DOHH2 (cell line): ENCODE measurements around the gene PCBD1.

ENCODE experiments used
- H3F3A ChIP-seq: fragments of 200-600 bp; sonication (generic), shearing (Covaris generic); 2 replicates; pipeline ENCODE4 v1.6.0; 2016; ENCODE audit warnings: antibody characterized with exemption, mild to moderate bottlenecking; ENCODE audit not compliant: control insufficient read depth, insufficient read depth
- H3K27ac ChIP-seq: fragments of 200-600 bp; sonication (generic); 2 replicates; pipeline ENCODE4 v1.5.1; 2014; ENCODE audit warnings: low read depth, mild to moderate bottlenecking, low read length, moderate library complexity
- H3K27me3 ChIP-seq: fragments of 200-600 bp; sonication (generic); 2 replicates; pipeline ENCODE4 v1.6.1; 2014; ENCODE audit warnings: mild to moderate bottlenecking, low read length, mixed read lengths; ENCODE audit not compliant: control insufficient read depth
- H3K36me3 ChIP-seq: fragments of 200-600 bp; sonication (generic); 2 replicates; pipeline ENCODE4 v1.6.1; 2014; ENCODE audit warnings: mild to moderate bottlenecking, low read length, moderate library complexity, mixed read lengths; ENCODE audit not compliant: control insufficient read depth
- H3K4me1 ChIP-seq: fragments of 200-600 bp; sonication (generic); 2 replicates; pipeline ENCODE4 v1.6.1; 2014; ENCODE audit warnings: mild to moderate bottlenecking, low read length, mixed read lengths; ENCODE audit not compliant: control insufficient read depth
- H3K4me2 ChIP-seq: fragments of 200-600 bp; sonication (generic); 2 replicates; pipeline ENCODE4 v1.6.0; 2014; ENCODE audit warnings: mild to moderate bottlenecking, low read length, moderate library complexity
- H3K4me3 ChIP-seq: fragments of 200-600 bp; sonication (generic); 2 replicates; pipeline ENCODE4 v1.5.1; 2014; ENCODE audit warnings: mild to moderate bottlenecking, low read length, mixed read lengths
- H3K79me2 ChIP-seq: fragments of 200-600 bp; sonication (generic); 2 replicates; pipeline ENCODE4 v1.6.1; 2014; ENCODE audit warnings: mild to moderate bottlenecking, low read length, mixed read lengths; ENCODE audit not compliant: control insufficient read depth
- H3K9me2 ChIP-seq: fragments of 200-600 bp; sonication (generic); replicated peaks from 2 replicates; pipeline ENCODE4 v1.6.1; 2014; ENCODE audit warnings: mild to moderate bottlenecking, low read length, mixed read lengths; ENCODE audit not compliant: control insufficient read depth
- H3K9me3 ChIP-seq: fragments of 200-600 bp; sonication (generic); 2 replicates; pipeline ENCODE4 v1.6.1; 2014; ENCODE audit warnings: antibody characterized with exemption, low read length, mixed read lengths; ENCODE audit not compliant: control insufficient read depth, insufficient read depth
- H4K20me1 ChIP-seq: fragments of 200-600 bp; sonication (generic); 2 replicates; pipeline ENCODE4 v1.6.0; 2014; ENCODE audit warnings: low read depth, mild to moderate bottlenecking, antibody characterized with exemption, low read length, moderate library complexity; ENCODE audit not compliant: control insufficient read depth, insufficient read depth
- EZH2phosphoT487 ChIP-seq: fragments of 200-600 bp; sonication (generic); IDR thresholded peaks from 2 replicates; pipeline ENCODE4 v1.6.1; 2017; ENCODE audit warnings: borderline replicate concordance, mild to moderate bottlenecking, antibody characterized with exemption, low read length, moderate library complexity, mixed read lengths
- TF ChIP-seq, protein P1 (sequence below): fragments of 200-600 bp; sonication (generic); IDR thresholded peaks from one replicate; pipeline ENCODE4 v1.5.1; 2014; ENCODE audit warnings: antibody characterized with exemption, mild to moderate bottlenecking, low read depth, low read length; ENCODE audit not compliant: poor library complexity, severe bottlenecking

PCBD1 gene

DNA sequence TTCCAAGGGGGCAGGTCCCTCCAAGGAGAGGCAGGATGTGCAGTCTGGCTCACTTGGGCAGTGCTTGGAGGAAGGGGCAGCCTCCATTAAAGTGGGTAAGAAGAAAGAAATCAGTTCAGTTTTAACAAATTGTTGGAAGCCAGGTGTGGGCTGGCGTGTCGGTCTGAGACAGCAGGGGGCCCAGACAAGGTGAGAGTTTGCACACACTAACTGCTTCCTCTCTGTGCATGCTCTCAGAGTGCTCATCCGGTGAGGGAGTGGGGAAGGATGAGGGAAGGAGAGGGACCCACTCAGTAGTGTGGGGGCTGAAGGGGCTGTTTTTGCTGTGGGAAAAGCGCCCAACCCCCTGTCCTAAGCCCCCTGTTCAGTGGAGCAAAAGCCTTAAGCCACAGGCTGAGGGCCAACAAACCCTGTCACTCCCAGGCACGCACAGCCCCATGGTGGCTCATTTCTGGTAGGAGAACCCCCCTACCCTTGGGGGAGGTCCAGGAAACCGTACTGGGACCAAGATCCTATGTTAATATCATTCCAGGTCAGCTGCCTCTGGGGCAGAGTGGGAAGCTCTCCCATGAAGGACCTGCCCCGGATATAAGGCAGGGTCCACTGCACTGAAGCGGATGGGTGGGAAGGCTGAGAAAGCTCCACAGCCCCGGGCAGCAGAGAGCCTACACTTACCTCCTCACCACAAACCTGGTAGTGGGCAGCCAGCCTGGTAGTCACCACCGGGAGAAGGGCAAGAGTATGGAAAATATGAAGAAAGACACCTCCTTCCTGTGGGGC is 5.1 kb upstream of the PCBD1 start:
- TF ChIP-seq EZH2phosphoT487, result no peak
- no peaks in the 10 kb centered on the region for H3K36me3 ChIP-seq

DNA sequence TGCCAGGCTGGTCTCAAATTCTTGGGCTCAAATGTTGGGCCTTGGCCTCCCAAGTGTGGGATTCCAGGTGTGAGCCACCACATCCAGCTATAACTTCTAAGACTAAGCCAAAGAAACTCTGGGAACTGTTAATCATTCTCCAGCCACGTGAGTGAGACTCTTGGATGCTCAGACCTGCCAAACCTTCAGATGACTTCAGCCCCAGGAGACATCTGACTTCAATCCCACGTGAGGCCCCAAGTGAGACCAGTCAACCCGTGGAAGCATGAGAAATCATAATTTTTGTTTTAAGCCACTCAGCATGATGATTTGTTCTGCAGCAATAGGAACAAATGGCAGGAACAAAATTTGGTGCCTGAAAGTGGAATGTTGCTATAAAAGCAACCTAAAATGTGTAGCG is 4.3 kb upstream of the PCBD1 start:
- no peaks in the 10 kb centered on the region for H3K36me3 ChIP-seq
- H3K4me2 ChIP-seq, result no peak overlapping the region

More for the DNA sequence above, 5.1 kb upstream of the PCBD1 start:
- Histone ChIP-seq H3K27me3 (0 out of 2 replicates have a peak, but pooled peaks cover 2% of the 10 kb centered on the region), H3K9me2 (no peaks in the 10 kb centered on the region), H3F3A (no peaks in the 10 kb centered on the region), H3K4me1 (peaks cover 7% of the 10 kb centered on the region), H4K20me1 (no peaks in the 10 kb centered on the region), H3K27ac (no peak overlapping the region), H3K79me2 (no peaks in the 10 kb centered on the region), H3K4me2 (no peak overlapping the region), H3K9me3 (peaks cover 3% of the 10 kb centered on the region; the same call in 1 of the 2 replicates), H3K4me3 (no peak overlapping the region)

DNA sequence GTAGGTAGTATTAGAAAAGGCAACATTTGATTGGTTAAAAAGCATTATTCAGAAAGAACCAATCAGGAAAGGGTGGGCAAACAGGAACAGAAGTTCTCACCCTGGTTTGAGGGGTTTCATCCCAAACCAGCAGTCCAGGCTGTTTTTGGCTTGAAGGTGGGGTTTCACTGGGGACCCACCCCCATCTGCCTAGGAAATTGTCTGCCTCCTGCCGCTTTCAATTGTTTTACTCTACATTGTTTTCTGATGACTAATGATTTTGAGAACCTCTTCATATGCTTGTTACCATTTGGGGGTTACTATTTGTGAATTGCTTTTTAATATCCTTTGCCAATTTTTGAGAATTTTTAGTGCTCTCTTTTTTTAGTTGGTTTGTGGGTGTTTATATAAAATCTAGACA is 3.3 kb upstream of the PCBD1 start:
- Histone ChIP-seq H3K36me3 (no peaks in the 10 kb centered on the region), H3K9me2 (no peaks in the 10 kb centered on the region), H3K27me3 (no peaks in the 10 kb centered on the region), H3K79me2 (no peaks in the 10 kb centered on the region), H3K4me1 (peaks cover 13% of the 10 kb centered on the region), H3F3A (no peaks in the 10 kb centered on the region), H3K4me3 (no peak overlapping the region), H3K4me2 (no peak overlapping the region), H3K27ac (no peak overlapping the region), H3K9me3 (peaks cover 3% of the 10 kb centered on the region; the same call in 1 of the 2 replicates), H4K20me1 (no peaks in the 10 kb centered on the region)
- TF ChIP-seq, protein P1, sequence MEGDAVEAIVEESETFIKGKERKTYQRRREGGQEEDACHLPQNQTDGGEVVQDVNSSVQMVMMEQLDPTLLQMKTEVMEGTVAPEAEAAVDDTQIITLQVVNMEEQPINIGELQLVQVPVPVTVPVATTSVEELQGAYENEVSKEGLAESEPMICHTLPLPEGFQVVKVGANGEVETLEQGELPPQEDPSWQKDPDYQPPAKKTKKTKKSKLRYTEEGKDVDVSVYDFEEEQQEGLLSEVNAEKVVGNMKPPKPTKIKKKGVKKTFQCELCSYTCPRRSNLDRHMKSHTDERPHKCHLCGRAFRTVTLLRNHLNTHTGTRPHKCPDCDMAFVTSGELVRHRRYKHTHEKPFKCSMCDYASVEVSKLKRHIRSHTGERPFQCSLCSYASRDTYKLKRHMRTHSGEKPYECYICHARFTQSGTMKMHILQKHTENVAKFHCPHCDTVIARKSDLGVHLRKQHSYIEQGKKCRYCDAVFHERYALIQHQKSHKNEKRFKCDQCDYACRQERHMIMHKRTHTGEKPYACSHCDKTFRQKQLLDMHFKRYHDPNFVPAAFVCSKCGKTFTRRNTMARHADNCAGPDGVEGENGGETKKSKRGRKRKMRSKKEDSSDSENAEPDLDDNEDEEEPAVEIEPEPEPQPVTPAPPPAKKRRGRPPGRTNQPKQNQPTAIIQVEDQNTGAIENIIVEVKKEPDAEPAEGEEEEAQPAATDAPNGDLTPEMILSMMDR, result no peak
- TF ChIP-seq EZH2phosphoT487, result no peak

More for the DNA sequence above, 4.3 kb upstream of the PCBD1 start:
- no peak for TF ChIP-seq EZH2phosphoT487
- TF ChIP-seq, protein P1, result no peak
- H4K20me1 ChIP-seq, result no peaks in the 10 kb centered on the region
- no peak overlapping the region for H3K4me3 ChIP-seq
- H3K27me3 ChIP-seq, result 0 out of 2 replicates have a peak, but pooled peaks cover 2% of the 10 kb centered on the region
- H3K27ac ChIP-seq, result no peak overlapping the region
- H3K9me2 ChIP-seq, result no peaks in the 10 kb centered on the region
- no peaks in the 10 kb centered on the region for H3K79me2 ChIP-seq
- H3F3A ChIP-seq, result no peaks in the 10 kb centered on the region
- peaks cover 3% of the 10 kb centered on the region; the same call in 1 of the 2 replicates for H3K9me3 ChIP-seq
- peaks cover 10% of the 10 kb centered on the region for H3K4me1 ChIP-seq

DNA sequence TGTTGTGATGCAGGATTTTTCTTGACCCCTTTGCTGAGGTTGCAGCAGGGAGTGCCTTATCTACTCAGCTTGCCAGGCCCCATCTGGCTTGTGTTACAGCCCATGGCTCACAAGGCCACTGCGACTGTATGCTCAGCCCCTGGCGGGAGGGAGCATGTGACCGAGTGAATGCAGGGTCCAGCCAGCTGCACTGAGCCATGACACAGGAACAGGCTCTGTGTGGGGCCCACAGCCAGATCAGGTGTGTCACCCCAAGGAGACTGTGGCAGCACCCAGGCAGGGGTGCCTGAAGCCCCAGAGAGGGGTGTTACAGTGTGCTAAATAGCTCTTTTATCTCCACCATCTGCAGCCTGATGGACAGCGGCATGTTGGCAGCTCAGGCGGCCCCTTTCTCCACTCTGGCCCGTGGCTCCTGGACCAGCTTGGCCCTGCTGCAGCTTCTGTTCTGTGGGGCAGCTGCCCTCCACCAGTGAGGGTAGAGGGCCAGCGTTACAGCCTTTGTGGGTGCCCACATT is 2.6 kb upstream of the PCBD1 start:
- H3K27ac ChIP-seq, result no peak overlapping the region
- no peak for TF ChIP-seq EZH2phosphoT487
- TF ChIP-seq, protein P1, result no peak

More for the DNA sequence above, 2.6 kb upstream of the PCBD1 start:
- Histone ChIP-seq H3K9me3 (peaks cover 3% of the 10 kb centered on the region; the same call in 1 of the 2 replicates), H3K79me2 (no peaks in the 10 kb centered on the region), H3K27me3 (no peaks in the 10 kb centered on the region), H3K4me1 (peaks cover 13% of the 10 kb centered on the region), H3K4me3 (no peak overlapping the region), H3K36me3 (no peaks in the 10 kb centered on the region), H3K4me2 (no peak overlapping the region), H4K20me1 (no peaks in the 10 kb centered on the region), H3F3A (no peaks in the 10 kb centered on the region), H3K9me2 (no peaks in the 10 kb centered on the region)
